Measurements from ENCODE around the gene SNAP91. TPM values are rescaled to one million over a fixed set of nuclear protein-coding genes. Genes with fewer than 3 reads are reported as not detected.
A peak's percentile ranks its signal among the peaks of the same experiment; 100 is the strongest.

Gene SNAP91
- total and polyA plus RNA-seq, 2 donors (not counting 3 experiments of a cell fraction or from before 2014, with no cell fraction given): 1.3 to 1.5 TPM

- dilution Hi-C loops (cut with MboI; ENCODE audit: extremely low pct_ligation_motif_present, low sequenced_read_pairs) (no loop called here), intact Hi-C loops (cut with micrococcal nuclease) (loop anchor here (5.0 kb wide), 1 partner anchor 470 kb away; the partner anchor contains the start of genes DOP1A and UBE3D)
- Histone ChIP-seq H3K4me1 (ENCODE audit: control insufficient read depth, extremely low read depth, insufficient read depth, low read length) (no peaks in the 10 kb centered on the region), H4K20me1 (replicated peaks; ENCODE audit: control insufficient read depth, extremely low read depth, insufficient read depth, low read length) (no peaks in the 10 kb centered on the region), H3K9ac (replicated peaks; ENCODE audit: extremely low read depth, insufficient read depth, low read length) (no peak overlapping the region), H3K4me2 (ENCODE audit: insufficient read depth, low read length) (no peak overlapping the region), H3K4me3 (replicated peaks in 1 of 3; ENCODE audit: insufficient read depth in 1 of 3, low read depth in 1 of 3, low read length in 3 of 3) (no peak overlapping the region), H2AFZ (ENCODE audit: low read depth, low read length) (no peak overlapping the region), H3K79me2 (ENCODE audit: control insufficient read depth, insufficient read depth, low read length) (no peaks in the 10 kb centered on the region), H3K9me1 (replicated peaks; ENCODE audit: control insufficient read depth, extremely low read depth, insufficient read depth, low read length) (no peaks in the 10 kb centered on the region), H3K27me3 (ENCODE audit: control insufficient read depth in 2 of 2, insufficient read depth in 2 of 2, low read length in 2 of 2) (peaks cover 0 to 2% of the 10 kb centered on the region in 2 experiments), H3K9me3 (replicated peaks; ENCODE audit: control insufficient read depth, insufficient read depth, low read length) (no peaks in the 10 kb centered on the region), H3K27ac (ENCODE audit: insufficient read depth, low read depth, low read length) (no peak overlapping the region), H3K36me3 (ENCODE audit: control insufficient read depth in 2 of 2, extremely low read depth in 1 of 2, insufficient read depth in 2 of 2, low read length in 2 of 2) (no peaks in the 10 kb centered on the region)
- no peak for DNase-seq (ENCODE audit: low read depth, low spot score)
- BruUV-seq (replicated peaks): no TSS peak
- POLR2A ChIA-PET: no interaction called here
- no peak for FAIRE-seq
- TF ChIP-seq POLR2AphosphoS5 (IDR thresholded peaks at IDR 0.05; ENCODE audit: insufficient read depth, low read depth, low read length) (no peak), GATA2 (IDR thresholded peaks at IDR 0.05; ENCODE audit: insufficient read depth, insufficient read length, low read depth, low read length) (no peak)
- CTCF ChIA-PET: interaction anchor here (0.6 to 1.5 kb wide), 61 partner anchors 7 to 1786 kb away, joined by 3 to 45 read pairs (median 4); partner anchors contain the start of genes CEP162, DOP1A, PRSS35 and UBE3D
Observed at GRCh38 chr6:83536647-83537589, 172.0 kb downstream of the SNAP91 start.

- TF ChIP-seq GATA2 (IDR thresholded peaks at IDR 0.05; ENCODE audit: insufficient read depth, insufficient read length, low read depth, low read length) (no peak), CTCF (IDR thresholded peaks at IDR 0.05; ENCODE audit: extremely low read depth in 1 of 2, insufficient read depth in 1 of 2, low read depth in 1 of 2, low read length in 2 of 2) (peak; percentile 69 to 81)
- Histone ChIP-seq H3K9me1 (replicated peaks; ENCODE audit: control insufficient read depth, extremely low read depth, insufficient read depth, low read length) (no peaks in the 10 kb centered on the region), H4K20me1 (replicated peaks; ENCODE audit: control insufficient read depth, extremely low read depth, insufficient read depth, low read length) (no peaks in the 10 kb centered on the region), H3K79me2 (ENCODE audit: control insufficient read depth, insufficient read depth, low read length) (no peaks in the 10 kb centered on the region), H3K36me3 (ENCODE audit: control insufficient read depth in 2 of 2, extremely low read depth in 1 of 2, insufficient read depth in 2 of 2, low read length in 2 of 2) (no peaks in the 10 kb centered on the region), H3K4me1 (ENCODE audit: control insufficient read depth, extremely low read depth, insufficient read depth, low read length) (no peaks in the 10 kb centered on the region), H2AFZ (ENCODE audit: low read depth, low read length) (no peak overlapping the region), H3K27me3 (ENCODE audit: control insufficient read depth in 2 of 2, insufficient read depth in 2 of 2, low read length in 2 of 2) (peaks cover 0 to 7% of the 10 kb centered on the region in 2 experiments), H3K9ac (replicated peaks; ENCODE audit: extremely low read depth, insufficient read depth, low read length) (no peak overlapping the region), H3K27ac (ENCODE audit: insufficient read depth, low read depth, low read length) (no peak overlapping the region), H3K4me2 (ENCODE audit: insufficient read depth, low read length) (no peak overlapping the region), H3K9me3 (replicated peaks; ENCODE audit: control insufficient read depth, insufficient read depth, low read length) (no peaks in the 10 kb centered on the region), H3K4me3 (replicated peaks in 1 of 3; ENCODE audit: insufficient read depth in 1 of 3, low read depth in 1 of 3, low read length in 3 of 3) (no peak overlapping the region)
- no TSS peak for BruUV-seq (replicated peaks)
- POLR2A ChIA-PET: no interaction called here
- DNase-seq (ENCODE audit: low read depth, low spot score) (peak; percentile 58), FAIRE-seq (peak; percentile 79)
- CTCF ChIA-PET: interaction anchor here (0.6 to 1.5 kb wide), 61 partner anchors 8 to 1787 kb away, joined by 3 to 45 read pairs (median 4); partner anchors contain the start of genes CEP162, DOP1A, PRSS35 and UBE3D
- dilution Hi-C loops (cut with MboI; ENCODE audit: extremely low pct_ligation_motif_present, low sequenced_read_pairs) (no loop called here), intact Hi-C loops (cut with micrococcal nuclease) (loop anchor here (5.0 kb wide), 1 partner anchor 469 kb away; the partner anchor contains the start of genes DOP1A and UBE3D)
Observed at GRCh38 chr6:83536034-83536646, 172.8 kb downstream of the SNAP91 start.
